ENCODE measurements around the gene CDKN2B-AS1.

Gene CDKN2B-AS1

DNA sequence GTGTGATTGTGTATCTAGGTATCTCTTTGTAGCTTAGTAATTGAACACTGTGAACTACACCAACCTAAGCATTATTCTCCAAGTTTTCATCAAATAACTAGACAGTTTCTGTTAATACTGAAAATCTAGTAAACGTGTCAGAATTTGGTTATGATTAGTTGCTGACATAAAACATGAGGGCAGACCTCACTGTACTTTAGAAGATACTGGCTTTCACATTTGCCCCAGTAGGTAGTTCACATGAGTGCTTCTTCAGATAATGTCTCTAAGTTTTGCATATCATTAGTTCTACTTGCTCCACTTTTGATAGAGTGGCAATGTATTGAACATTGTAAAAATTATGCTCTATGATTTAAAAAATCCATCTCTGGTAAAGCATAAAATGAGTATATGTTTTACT is 7.4 kb downstream of the CDKN2B-AS1 start:
- ATAC-seq (replicated peaks) (no peak), DNase-seq (no peak)
- H3K9me3 Mint-ChIP-seq, result no peaks in the 10 kb centered on the region
- no peak overlapping the region for H3K27ac Mint-ChIP-seq
- H3K4me3 Mint-ChIP-seq, result no peak overlapping the region
- H3K36me3 Mint-ChIP-seq (ENCODE audit: insufficient read depth), result peaks cover 2% of the 10 kb centered on the region
- H3K27me3 Mint-ChIP-seq, result peaks cover 27 to 33% of the 10 kb centered on the region in 2 donors
- peaks cover 8 to 10% of the 10 kb centered on the region in 2 donors for H3K4me1 Mint-ChIP-seq (ENCODE audit: low read depth in 2 of 2)

DNA sequence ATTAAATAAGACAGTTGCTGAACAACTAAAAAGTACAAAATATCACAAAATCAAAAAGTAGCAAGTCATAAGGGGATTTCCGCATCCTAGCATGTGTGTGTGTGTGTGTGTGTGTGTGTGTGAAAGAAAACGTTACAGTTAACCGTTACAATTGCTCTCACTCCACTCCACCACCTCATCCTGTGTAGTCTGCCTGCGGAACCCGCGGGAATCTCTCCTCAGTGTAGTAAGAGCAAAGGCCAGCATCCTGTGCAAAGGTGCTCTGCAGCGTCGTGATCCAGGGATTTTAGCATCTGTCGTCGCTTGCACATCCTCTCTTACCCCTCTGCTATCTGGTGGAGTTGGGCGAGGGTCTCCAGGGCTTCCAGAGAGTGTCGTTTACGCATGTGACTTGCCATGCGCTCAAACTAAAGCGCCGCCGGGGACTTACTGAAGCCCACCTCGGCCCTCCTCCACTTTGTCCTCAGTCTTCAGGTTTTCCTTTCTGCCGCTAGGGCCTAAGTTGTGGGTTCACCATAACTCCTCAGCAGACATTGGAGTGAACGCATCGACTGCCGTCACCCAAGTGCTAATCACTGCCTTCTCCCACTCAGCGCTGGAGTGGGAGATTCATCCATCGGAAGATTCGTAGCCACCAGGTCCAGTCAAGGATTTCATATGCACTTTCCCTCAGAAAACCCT is 10.6 kb downstream of the CDKN2B-AS1 start:
- no peak for ATAC-seq (replicated peaks)
- Mint-ChIP-seq H3K4me3 (peak overlapping the region in 1 of 2 donors; percentile 13), H3K36me3 (ENCODE audit: insufficient read depth) (peaks cover 11% of the 10 kb centered on the region), H3K27ac (peak overlapping the region in 1 of 2 donors; percentile 28), H3K27me3 (peaks cover 34 to 44% of the 10 kb centered on the region in 2 donors), H3K4me1 (ENCODE audit: low read depth in 2 of 2) (peaks cover 18 to 20% of the 10 kb centered on the region in 2 donors), H3K9me3 (no peaks in the 10 kb centered on the region)
- no peak for DNase-seq

- Mint-ChIP-seq H3K9me3 (no peaks in the 10 kb centered on the region), H3K36me3 (ENCODE audit: insufficient read depth) (peaks cover 11% of the 10 kb centered on the region), H3K4me3 (no peak overlapping the region), H3K27me3 (peaks cover 34 to 44% of the 10 kb centered on the region in 2 donors), H3K27ac (peak overlapping the region in 1 of 2 donors; percentile 28), H3K4me1 (ENCODE audit: low read depth in 2 of 2) (peaks cover 18 to 20% of the 10 kb centered on the region in 2 donors)
- ATAC-seq (replicated peaks) (no peak), DNase-seq (no peak)
Observed at GRCh38 chr9:22005702-22006606, 11.4 kb downstream of the CDKN2B-AS1 start.

GRCh38 chr9:22008384-22008716 is 13.8 kb downstream of the CDKN2B-AS1 start:
- H3K27ac Mint-ChIP-seq, result peak overlapping the region in 1 of 2 donors; percentile 84
- H3K4me1 Mint-ChIP-seq (ENCODE audit: low read depth in 2 of 2), result peaks cover 18 to 20% of the 10 kb centered on the region in 2 donors
- peaks cover 33 to 42% of the 10 kb centered on the region in 2 donors for H3K27me3 Mint-ChIP-seq

GRCh38 chr9:22008717-22009505 is 14.3 kb downstream of the CDKN2B-AS1 start, which contains the start of gene CDKN2B:
Gene CDKN2B (minus strand): TSS chr9:22009305. CDS start chr9:22008953, 352 bp downstream.
- peaks cover 11% of the 10 kb centered on the region for H3K36me3 Mint-ChIP-seq (ENCODE audit: insufficient read depth)

More at GRCh38 chr9:22008384-22008716, 13.8 kb downstream of the CDKN2B-AS1 start:
- DNase-seq (no peak), ATAC-seq (replicated peaks) (no peak)
- H3K4me3 Mint-ChIP-seq, result peak overlapping the region; percentile 94 to 96
- H3K36me3 Mint-ChIP-seq (ENCODE audit: insufficient read depth), result peaks cover 11% of the 10 kb centered on the region
- no peaks in the 10 kb centered on the region for H3K9me3 Mint-ChIP-seq

DNA sequence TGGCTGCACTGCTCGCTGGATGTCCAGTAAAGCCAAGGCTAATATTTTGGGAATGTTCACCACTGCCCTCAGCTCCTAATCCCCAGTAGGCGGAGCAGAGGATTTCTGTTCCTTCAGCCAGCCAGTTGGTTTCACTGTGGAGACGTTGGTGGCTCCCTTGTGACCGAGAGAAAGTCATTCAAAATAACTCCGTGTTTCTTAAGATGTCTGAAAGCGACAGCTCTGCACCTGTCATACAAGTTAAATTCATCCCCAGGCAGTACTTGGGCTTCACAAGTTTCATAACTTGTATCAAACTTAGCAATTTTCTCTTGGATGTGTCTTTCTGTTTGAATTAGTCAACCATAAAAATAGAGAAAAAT is 14.9 kb downstream of the CDKN2B-AS1 start:
- Mint-ChIP-seq H3K27me3 (peaks cover 24 to 31% of the 10 kb centered on the region in 2 donors), H3K4me3 (peak overlapping the region; percentile 94 to 96)
- peak; percentile 24 for ATAC-seq (replicated peaks)

More at GRCh38 chr9:22008717-22009505, 14.3 kb downstream of the CDKN2B-AS1 start, which contains the start of gene CDKN2B:
- ATAC-seq (replicated peaks), result peak; percentile 83
- no peaks in the 10 kb centered on the region for H3K9me3 Mint-ChIP-seq
- peaks cover 18 to 20% of the 10 kb centered on the region in 2 donors for H3K4me1 Mint-ChIP-seq (ENCODE audit: low read depth in 2 of 2)
- H3K27me3 Mint-ChIP-seq, result peaks cover 28 to 36% of the 10 kb centered on the region in 2 donors
- H3K27ac Mint-ChIP-seq, result peak within 1 kb of the TSS; percentile 84 to 86
- H3K4me3 Mint-ChIP-seq, result peak within 1 kb of the TSS; percentile 94 to 96
- peak; percentile 59 to 70 (median 67) for DNase-seq

DNA sequence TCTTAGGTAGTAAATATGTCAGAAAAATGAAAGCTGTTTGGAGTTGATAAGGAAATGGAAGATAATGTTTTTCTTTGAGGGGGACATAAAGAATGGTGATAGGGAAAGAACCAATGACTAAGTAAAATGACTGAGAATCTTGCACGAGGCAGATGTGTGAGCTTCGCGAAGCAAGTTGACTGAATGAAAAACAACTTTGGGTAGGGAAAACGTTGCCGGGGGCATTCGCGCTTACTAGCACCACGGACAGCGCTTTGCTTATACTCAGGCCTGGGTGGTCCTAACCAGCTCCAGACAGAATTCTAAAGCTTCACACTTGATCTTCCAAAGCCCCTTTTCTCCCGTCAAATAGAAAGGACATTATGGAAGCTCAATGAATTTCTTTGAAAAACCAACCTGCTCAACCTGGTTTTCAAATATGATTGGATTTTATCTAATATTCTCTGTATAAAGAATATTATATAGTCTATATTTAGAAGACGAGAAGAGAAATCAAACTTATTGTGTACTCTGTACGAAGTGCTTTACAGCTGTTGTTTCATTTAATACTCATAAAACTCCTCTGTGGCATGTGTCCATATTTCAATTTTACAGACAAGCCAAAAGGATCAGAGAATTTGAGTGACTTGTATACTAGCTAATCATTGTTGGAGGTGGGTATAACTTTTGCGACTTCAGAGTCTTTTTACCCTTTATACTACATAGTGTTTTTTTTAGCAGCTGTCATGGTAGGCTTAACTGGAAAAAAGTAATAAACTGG is 16.5 kb downstream of the CDKN2B-AS1 start:
- DNase-seq, result no peak
- no peaks in the 10 kb centered on the region for H3K9me3 Mint-ChIP-seq
- ATAC-seq (replicated peaks), result no peak
- H3K36me3 Mint-ChIP-seq (ENCODE audit: insufficient read depth), result peaks cover 11% of the 10 kb centered on the region
- H3K27me3 Mint-ChIP-seq, result peaks cover 12 to 15% of the 10 kb centered on the region in 2 donors
- H3K27ac Mint-ChIP-seq, result no peak overlapping the region
- peaks cover 10% of the 10 kb centered on the region in 2 donors for H3K4me1 Mint-ChIP-seq (ENCODE audit: low read depth in 2 of 2)
- H3K4me3 Mint-ChIP-seq, result no peak overlapping the region

More for the DNA sequence above, 14.9 kb downstream of the CDKN2B-AS1 start:
- peak overlapping the region; percentile 84 to 86 for H3K27ac Mint-ChIP-seq
- H3K36me3 Mint-ChIP-seq (ENCODE audit: insufficient read depth), result peaks cover 11% of the 10 kb centered on the region
- peaks cover 18 to 20% of the 10 kb centered on the region in 2 donors for H3K4me1 Mint-ChIP-seq (ENCODE audit: low read depth in 2 of 2)
- H3K9me3 Mint-ChIP-seq, result no peaks in the 10 kb centered on the region
- DNase-seq, result no peak

GRCh38 chr9:22022396-22022795 is 27.8 kb downstream of the CDKN2B-AS1 start:
- Mint-ChIP-seq H3K27me3 (peaks cover 0 to 16% of the 10 kb centered on the region in 2 donors), H3K4me1 (ENCODE audit: low read depth in 2 of 2) (no peaks in the 10 kb centered on the region), H3K36me3 (ENCODE audit: insufficient read depth) (no peaks in the 10 kb centered on the region), H3K4me3 (no peak overlapping the region), H3K27ac (no peak overlapping the region), H3K9me3 (no peaks in the 10 kb centered on the region)
- DNase-seq, result no peak
- no peak for ATAC-seq (replicated peaks)

- DNase-seq, result no peak
- Mint-ChIP-seq H3K27ac (no peak overlapping the region), H3K27me3 (peaks cover 0 to 13% of the 10 kb centered on the region in 2 donors), H3K4me3 (no peak overlapping the region), H3K36me3 (ENCODE audit: insufficient read depth) (no peaks in the 10 kb centered on the region), H3K4me1 (ENCODE audit: low read depth in 2 of 2) (no peaks in the 10 kb centered on the region), H3K9me3 (no peaks in the 10 kb centered on the region)
- ATAC-seq (replicated peaks), result no peak
Observed at GRCh38 chr9:22026696-22027095, 32.1 kb downstream of the CDKN2B-AS1 start.

DNA sequence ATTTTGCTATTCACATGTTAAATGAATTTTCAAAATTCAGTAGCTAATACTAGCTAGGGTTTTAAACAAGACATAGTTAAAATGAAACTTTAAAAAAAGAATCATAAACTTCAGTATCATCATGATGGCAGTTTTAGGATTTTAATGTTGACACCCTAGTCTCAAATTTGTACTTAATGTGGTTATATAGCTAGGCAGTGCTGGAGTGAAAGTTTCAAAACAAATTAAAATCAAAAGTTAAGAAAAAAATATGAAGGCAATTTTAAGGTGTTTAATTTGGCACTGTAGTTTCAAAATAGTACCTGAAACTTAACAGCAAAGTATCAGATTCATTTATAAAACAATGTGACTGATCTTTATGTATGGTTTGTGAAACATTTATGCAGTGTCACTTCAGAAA is 33.8 kb downstream of the CDKN2B-AS1 start:
- H3K9me3 Mint-ChIP-seq, result no peaks in the 10 kb centered on the region
- no peak for DNase-seq
- peaks cover 0 to 6% of the 10 kb centered on the region in 2 donors for H3K27me3 Mint-ChIP-seq
- H3K4me1 Mint-ChIP-seq (ENCODE audit: low read depth in 2 of 2), result no peaks in the 10 kb centered on the region
- H3K4me3 Mint-ChIP-seq, result no peak overlapping the region
- no peak for ATAC-seq (replicated peaks)
- no peak overlapping the region for H3K27ac Mint-ChIP-seq
- H3K36me3 Mint-ChIP-seq (ENCODE audit: insufficient read depth), result no peaks in the 10 kb centered on the region

DNA sequence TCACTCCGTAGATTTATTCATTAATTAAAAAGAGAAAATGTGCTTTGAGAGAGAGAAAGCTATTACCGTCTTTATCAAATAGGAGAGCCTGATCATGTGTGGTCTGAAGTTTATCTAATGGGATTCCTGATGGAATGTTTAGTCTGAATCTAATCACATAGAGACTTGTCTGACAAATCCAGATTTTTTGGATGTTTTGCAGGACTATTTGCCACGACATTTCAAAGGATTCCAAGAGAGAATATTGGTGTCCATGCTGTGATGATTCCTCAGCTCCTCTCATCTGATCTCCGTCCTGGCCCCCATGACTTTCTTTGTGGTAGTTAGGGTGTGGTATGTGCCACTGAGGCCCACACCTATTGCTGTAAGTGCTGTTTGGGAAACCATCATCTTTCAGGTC is 34.6 kb downstream of the CDKN2B-AS1 start:
- Mint-ChIP-seq H3K36me3 (ENCODE audit: insufficient read depth) (no peaks in the 10 kb centered on the region), H3K4me3 (no peak overlapping the region), H3K27me3 (peaks cover 0 to 4% of the 10 kb centered on the region in 2 donors), H3K4me1 (ENCODE audit: low read depth in 2 of 2) (no peaks in the 10 kb centered on the region), H3K27ac (no peak overlapping the region), H3K9me3 (no peaks in the 10 kb centered on the region)
- no peak for DNase-seq
- no peak for ATAC-seq (replicated peaks)

GRCh38 chr9:22030101-22030598 is 35.6 kb downstream of the CDKN2B-AS1 start:
- DNase-seq, result no peak

More at GRCh38 chr9:22030101-22030598, 35.6 kb downstream of the CDKN2B-AS1 start:
- H3K27ac Mint-ChIP-seq, result no peak overlapping the region
- H3K36me3 Mint-ChIP-seq (ENCODE audit: insufficient read depth), result no peaks in the 10 kb centered on the region
- H3K4me1 Mint-ChIP-seq (ENCODE audit: low read depth in 2 of 2), result no peaks in the 10 kb centered on the region
- no peaks in the 10 kb centered on the region for H3K27me3 Mint-ChIP-seq
- no peak overlapping the region for H3K4me3 Mint-ChIP-seq
- H3K9me3 Mint-ChIP-seq, result no peaks in the 10 kb centered on the region
- ATAC-seq (replicated peaks), result no peak
